ENCODE measurements around the gene NUSAP1.
"Not testable (repeated sequence)": the region's sequence is repeated elsewhere in the genome, so short reads cannot be mapped to it uniquely, and the experiment has no call there.

The NUSAP1 gene

DNA sequence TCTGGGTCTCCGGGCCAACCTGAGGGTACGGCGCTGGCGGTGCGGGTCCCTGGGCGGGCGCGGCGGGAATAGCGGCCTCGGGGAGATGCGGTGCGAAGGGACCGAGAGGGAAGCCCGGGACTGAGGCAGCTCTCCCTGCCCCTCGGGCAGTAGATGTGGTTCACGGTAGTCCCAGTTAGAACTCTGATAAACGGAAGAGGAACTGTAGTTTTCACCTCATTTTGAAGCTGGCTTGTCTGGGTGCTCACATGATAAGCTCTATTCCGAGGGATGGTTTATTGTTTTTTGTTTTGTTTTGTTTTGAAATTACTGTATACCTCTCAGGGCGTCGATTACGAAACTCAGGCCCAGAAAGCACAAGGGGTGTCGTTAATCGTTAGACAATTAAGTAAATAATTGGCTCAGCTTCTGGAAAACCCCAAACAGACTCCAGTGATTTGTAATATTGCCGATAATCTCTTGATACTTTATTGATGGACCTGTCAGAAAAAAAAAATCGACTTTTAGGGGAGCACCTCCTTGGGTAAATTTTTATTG, 413 bp downstream of the NUSAP1 start:
- peak in 2 of 51 donors; percentile 14 to 32 for DNase-seq

DNA sequence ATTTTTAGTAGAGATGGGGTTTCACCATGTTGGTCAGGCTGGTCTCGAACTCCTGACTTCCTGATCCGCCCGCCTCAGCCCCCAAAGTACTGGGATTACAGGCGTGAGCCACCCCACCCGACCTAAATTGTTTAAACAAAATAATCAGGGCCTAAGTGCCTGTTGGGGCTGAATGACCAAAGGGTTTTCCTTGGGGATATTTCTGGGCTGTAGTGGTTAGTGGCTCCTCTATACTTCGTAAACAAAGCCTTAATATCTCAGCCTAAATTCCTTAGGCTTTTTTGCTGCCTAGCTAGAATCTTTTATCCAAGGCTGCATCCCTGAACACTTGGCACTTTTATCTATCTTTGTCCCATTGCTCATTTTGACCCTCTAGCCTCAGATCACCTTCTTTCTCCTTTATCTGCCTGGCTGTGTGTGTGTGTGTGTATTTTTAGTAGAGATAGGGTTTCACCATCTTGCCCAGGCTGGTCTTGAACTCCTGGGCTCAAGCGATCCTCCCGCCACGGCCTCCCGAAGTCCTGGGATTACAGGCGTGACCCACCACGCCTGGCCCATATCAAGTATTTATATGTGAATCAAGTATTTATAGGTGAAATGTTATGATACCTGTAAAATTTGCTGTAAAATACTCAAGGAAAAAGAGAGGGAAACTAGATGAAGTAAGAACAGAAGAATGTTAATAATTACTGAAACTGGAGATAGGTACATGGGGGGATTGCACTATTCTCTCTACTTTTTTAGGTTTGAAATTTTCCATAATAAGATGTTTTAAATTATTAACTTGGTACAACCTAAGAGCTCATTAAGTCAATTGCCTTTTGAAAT, 1.8 kb downstream of the NUSAP1 start:
- DNase-seq, result no peak

GRCh38 chr15:41336549-41336948, 3.9 kb downstream of the NUSAP1 start:
- DNase-seq, result no peak

DNA sequence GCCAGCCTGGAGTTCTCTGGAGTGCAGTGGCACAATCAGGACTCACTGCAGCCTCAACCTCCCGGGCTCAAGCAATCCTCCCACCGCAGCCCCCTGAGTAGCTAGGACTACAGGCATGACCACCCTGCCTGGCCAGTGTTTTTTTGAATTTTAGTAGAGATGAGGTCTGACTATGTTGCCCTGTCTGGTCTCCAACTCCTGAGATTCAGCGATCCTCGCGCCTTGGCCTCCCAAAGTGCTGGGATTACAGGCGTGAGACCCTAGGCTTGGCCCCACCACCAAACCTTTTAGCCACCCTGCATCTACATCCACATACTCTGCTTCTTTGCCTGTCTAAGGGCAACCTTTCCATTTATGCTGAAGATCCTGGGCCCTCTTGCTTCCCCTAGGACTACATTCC, 4.4 kb downstream of the NUSAP1 start:
- no peak for DNase-seq

GRCh38 chr15:41337631-41338522, 5.2 kb downstream of the NUSAP1 start:
- DNase-seq, result no peak

- no peak for DNase-seq
Measured at GRCh38 chr15:41340189-41340695, 7.6 kb downstream of the NUSAP1 start.

GRCh38 chr15:41341519-41341918, 8.8 kb downstream of the NUSAP1 start:
- DNase-seq, result no peak

GRCh38 chr15:41347236-41347635, 14.6 kb downstream of the NUSAP1 start:
- no peak for DNase-seq

DNA sequence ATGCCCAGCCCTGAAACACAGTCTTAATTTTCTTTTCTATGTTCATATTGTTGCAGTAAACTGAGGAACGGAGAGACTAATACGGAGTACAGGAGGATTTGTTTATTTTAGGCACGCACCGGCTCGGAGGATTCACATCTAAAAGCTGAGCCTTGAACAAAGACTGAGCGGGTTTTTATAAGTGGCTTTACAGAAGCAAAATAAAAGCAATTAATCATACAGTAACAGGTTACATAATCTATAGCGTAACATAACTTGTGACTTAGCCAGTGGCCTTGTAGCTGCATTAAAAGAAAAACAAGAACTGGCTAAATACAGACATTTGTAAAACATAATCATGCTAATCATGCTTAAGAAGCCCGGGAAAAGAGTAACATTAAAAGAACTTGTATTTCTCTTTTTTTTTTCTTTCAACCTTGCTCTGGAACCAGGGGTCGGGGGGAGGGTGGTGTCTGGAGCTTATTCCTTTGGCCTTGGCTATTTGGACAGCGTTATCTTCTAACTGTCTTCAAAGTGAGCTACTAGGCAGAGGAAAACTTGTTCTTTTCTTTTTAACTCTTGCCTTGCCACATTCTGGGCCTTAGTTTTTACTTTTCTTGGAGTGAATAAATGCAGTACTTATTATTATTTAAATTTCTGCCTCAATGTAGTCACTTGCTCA, 17.5 kb downstream of the NUSAP1 start:
- no peak for DNase-seq

DNA sequence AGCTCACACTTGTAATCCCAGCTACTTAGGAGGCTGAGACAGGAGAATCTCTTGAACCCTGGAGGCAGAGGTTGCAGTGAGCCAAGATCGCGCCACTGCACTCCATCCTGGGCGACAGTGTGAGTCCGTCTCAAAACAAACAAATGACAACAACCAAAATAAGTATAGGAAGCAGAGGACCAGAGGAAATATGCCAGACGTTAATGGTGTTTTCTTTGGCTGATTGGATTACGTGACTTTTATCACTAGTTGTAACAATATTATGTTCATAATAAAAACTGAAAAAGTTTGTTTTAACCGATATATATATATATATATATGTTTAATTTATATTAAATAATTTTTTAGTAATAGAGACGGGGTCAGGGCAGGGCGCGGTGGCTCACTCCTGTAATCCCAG, 21.7 kb downstream of the NUSAP1 start:
- DNase-seq, result no peak

GRCh38 chr15:41367418-41367817, 34.7 kb downstream of the NUSAP1 start:
- DNase-seq, result no peak

DNA sequence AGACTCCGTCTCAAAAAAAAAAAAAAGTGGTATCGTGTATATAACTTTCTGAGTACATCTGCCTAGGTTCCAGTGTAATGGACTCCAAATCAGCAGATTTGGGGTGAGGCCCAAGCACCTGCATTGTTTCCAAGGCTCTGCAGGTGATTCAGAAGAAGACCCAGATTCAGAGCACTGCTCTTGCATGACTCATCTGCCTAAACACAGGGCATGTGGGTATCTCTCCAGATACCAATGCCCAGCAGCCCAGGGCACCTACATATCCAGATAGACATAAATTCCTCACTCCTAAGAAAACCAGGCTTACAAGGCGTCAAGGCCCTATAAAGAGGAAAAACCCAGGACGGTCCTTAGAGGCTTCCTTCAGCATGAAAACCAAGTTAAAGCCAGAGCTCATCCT, 45.3 kb downstream of the NUSAP1 start:
- DNase-seq, result no peak

DNA sequence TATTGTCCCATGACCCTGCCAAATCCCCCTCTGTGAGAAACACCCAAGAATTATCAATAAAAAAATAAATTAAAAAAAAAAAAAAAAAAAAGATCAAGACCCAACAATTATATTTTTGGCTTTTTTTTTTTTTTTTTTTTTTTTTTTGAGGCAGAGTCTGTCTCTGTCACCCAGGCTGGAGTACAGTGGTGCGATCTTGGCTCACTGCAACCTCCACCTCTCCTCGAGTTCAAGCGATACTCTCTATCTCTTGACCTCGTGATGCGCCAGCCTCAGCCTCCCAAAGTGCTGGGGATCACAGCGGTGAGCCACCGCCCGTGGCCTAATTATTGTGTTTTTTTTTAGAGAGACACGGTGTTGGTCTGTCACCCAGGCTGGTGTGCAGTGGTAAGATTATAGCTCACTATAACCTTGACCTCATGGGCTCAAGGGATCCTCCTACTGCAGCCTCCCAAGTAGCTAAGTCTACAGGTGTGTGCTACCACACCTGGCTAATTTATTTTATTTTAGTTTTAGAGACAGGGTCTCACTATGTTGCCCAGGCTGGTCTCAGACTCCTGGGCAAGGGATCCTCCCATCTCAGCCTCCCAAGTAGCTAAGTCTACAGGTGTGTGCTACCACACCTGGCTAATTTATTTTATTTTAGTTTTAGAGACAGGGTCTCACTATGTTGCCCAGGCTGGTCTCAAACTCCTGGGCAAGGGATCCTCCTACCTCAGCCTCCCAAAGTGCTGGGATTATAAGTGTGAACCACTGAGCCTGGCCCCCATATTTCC, 51.5 kb downstream of the NUSAP1 start:
- DNase-seq, result not testable (repeated sequence)

DNA sequence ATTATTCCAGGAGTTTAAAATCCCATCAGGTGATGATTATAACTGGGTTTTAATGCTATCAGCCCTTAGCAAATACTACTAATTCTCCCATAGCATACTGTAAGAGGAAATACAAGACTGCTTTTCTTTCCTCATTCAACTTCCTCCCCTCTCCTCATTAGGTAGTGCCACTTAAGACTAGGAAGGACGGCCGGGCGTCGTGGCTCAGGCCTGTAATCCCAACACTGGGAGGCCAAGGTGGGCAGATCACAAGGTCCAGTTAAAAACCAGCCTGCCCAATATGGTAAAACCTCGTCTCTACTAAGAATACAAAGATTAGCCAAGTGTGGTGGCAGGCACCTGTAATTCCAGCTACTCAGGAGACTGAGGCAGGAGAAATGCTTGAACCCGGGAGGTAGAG, 55.0 kb downstream of the NUSAP1 start:
- no peak for DNase-seq

DNA sequence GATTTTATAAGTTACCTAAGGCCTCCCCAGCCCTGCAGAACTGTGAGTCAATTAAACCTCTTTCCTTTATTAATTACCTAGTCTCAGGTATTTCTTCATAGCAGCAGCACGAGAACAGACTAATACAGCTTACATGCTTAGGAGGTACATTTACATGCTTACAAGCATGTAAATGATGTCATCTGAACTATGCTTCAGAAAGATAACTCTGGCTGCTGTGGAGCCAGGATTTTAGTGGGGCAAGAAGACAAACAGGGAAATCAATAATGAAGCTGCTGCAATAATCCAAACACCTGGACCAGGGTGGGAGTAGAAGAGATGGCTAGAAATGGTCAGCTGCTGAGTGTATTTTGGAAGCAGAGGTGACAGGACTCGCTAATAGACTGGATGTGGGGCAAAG, 60.0 kb downstream of the NUSAP1 start:
- no peak for DNase-seq

- DNase-seq, result no peak
Measured at GRCh38 chr15:41394924-41395323, 62.2 kb downstream of the NUSAP1 start.

DNA sequence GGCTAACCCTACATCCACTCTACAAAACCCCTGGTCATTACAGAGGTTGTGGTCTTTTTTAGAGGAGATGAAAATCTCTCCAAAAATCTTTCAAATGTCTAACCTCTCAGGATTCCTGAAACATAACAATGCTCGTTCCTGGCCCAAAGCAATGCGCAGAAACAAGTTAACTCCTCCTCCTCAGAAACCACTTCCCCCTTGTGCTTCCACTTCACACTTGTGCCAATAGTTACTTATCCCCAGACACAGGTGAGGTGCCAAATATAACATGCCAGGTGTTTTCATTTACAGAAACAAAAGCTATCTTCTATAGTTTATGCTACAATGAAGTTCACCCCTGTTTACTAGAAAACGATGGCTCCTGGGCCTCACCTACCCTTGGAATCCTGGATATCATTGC, 63.4 kb downstream of the NUSAP1 start:
- DNase-seq, result no peak

DNA sequence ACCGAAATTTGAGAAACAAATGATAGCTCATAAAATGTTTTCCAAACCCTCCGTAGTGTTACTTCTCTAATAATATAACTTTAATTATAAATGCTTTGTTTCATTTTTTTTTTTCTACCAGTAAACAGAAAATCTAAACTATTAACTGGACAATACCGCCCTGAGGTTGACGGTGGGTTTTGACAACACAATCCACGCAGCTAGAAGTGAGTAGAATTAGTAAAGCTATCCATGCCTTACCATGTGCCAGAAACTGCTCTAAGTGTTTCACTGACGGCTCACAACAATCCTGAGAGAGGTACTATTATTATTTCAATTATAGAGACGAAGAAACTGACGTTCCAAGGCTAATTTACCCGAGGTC, 69.2 kb downstream of the NUSAP1 start:
- DNase-seq, result no peak

DNA sequence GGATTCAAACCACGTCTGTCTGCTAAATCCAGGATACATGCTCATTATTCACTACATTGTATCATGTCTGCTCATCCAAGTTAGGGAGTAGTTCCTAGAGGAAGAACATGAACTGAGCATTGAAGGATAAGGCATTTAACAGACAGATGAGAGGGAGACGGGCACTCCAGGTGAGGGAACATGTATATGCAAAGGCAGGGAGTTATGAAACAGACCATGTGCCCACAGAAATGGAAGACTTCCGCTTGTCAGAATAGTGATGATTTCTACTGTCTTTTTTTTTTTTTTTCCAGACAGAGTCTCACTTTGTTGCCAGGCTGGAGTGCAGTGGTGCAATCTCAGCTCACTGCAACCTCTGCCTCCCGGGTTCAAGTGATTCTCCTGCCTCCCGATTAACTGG, 74.7 kb downstream of the NUSAP1 start:
- DNase-seq, result no peak

GRCh38 chr15:41408234-41408641, 75.6 kb downstream of the NUSAP1 start:
- no peak for DNase-seq

- no peak for DNase-seq
Measured at GRCh38 chr15:41411031-41411430, 78.3 kb downstream of the NUSAP1 start.

Data from hypothalamus (tissue), 51 donors.